HCT116 (cell line): ENCODE results near the gene GALNT18. TPM values are rescaled to one million over a fixed set of nuclear protein-coding genes. Genes with fewer than 3 reads are reported as not detected.

Experiments used
- ATAC-seq: fragments of 200-7000 bp; cut with Tn5 transposase; 2 replicates; pipeline ENCODE4 v1.9.1; 2020; ENCODE audit warnings: mild to moderate bottlenecking, moderate library complexity
- BruUV-seq: library from RNA; stranded (reverse); fragments of 400-500 nt; replicated peaks from 2 replicates; lab custom pipeline; 2021; lab: Mats Ljungman, UMichigan
- CTCF ChIA-PET: fragments of 300-600 bp; sonication (Branson Sonifier 250); formaldehyde crosslinking; loops from one replicate; lab custom pipeline; 2021; ENCODE audit warnings: antibody characterized with exemption; lab: Charles Lee
- POLR2A ChIA-PET: fragments of 300-600, 350-600 bp; sonication (Branson Sonifier 250); formaldehyde crosslinking; loops from one replicate; lab custom pipeline; 2021; ENCODE audit warnings: antibody characterized with exemption; lab: Charles Lee
- RAD21 ChIA-PET, 2 experiments: fragments of 300-600 bp; sonication (Branson Sonifier 250); formaldehyde crosslinking; loops; one replicate each; lab custom pipeline; 2023; ENCODE audit warnings: low total read pairs in 2 of 2; ENCODE audit not compliant: uncharacterized antibody in 2 of 2, unreplicated experiment in 2 of 2, low non-redundant PET in 1 of 2; lab: Charles Lee
- DNase-seq: peaks from one replicate; pipeline ENCODE4 v3.0.0-alpha.2; 2010; ENCODE audit warnings: low read depth, low spot score
- H2AFZ ChIP-seq: fragments of 200-600 bp; shearing (Covaris generic), sonication (generic); 2 replicates; pipeline ENCODE4 v1.6.1; 2017; ENCODE audit warnings: low read depth, mixed run types, mixed read lengths, antibody characterized with exemption, low read length; ENCODE audit not compliant: poor library complexity, severe bottlenecking
- H3K27ac ChIP-seq: 2 replicates; pipeline ENCODE4 v1.5.1; 2012; ENCODE audit warnings: low read depth, low read length
- H3K27me3 ChIP-seq: fragments of 200-600 bp; sonication (generic); 2 replicates; pipeline ENCODE4 v1.6.1; 2016; ENCODE audit warnings: mixed run types, low read length, mixed read lengths; ENCODE audit not compliant: insufficient read depth
- H3K36me3 ChIP-seq, 2 experiments: fragments of 200-500 bp in 1 of 2; fragments of 200-600 bp in 1 of 2; sonication (Bioruptor generic) in 1 of 2; sonication (generic) in 1 of 2; 2 replicates each; pipeline versions ENCODE4 v1.5.1 to v1.6.1; 2014 to 2016; ENCODE audit warnings: low read length in 2 of 2, inconsistent platforms in 1 of 2, mixed read lengths in 1 of 2, mixed run types in 1 of 2; ENCODE audit not compliant: insufficient read depth in 2 of 2, control insufficient read depth in 1 of 2
- H3K4me1 ChIP-seq, 2 experiments: fragments of 200-600 bp in 1 of 2; sonication (generic) in 1 of 2; 2 replicates each; pipeline versions ENCODE4 v1.5.1 to v1.6.1; 2012 to 2017; ENCODE audit warnings: low read length in 2 of 2, inconsistent platforms in 1 of 2, mild to moderate bottlenecking in 1 of 2, mixed read lengths in 1 of 2, mixed run types in 1 of 2, moderate library complexity in 1 of 2; ENCODE audit not compliant: insufficient read depth in 2 of 2, control insufficient read depth in 1 of 2
- H3K4me2 ChIP-seq: fragments of 200-600 bp; sonication (generic); 2 replicates; pipeline ENCODE4 v1.6.1; 2017; ENCODE audit warnings: mixed run types, low read length, mixed read lengths
- H3K4me3 ChIP-seq, 2 experiments: fragments of 200-600 bp in 1 of 2; sonication (generic) in 1 of 2; replicated peaks in 1 of 2; 2 replicates each; pipeline ENCODE4 v1.5.1; 2011 to 2016; ENCODE audit warnings: low read length in 2 of 2, control low read depth in 1 of 2, low read depth in 1 of 2, mild to moderate bottlenecking in 1 of 2, mixed read lengths in 1 of 2, mixed run types in 1 of 2
- H3K79me2 ChIP-seq: fragments of 200-600 bp; sonication (generic); 2 replicates; pipeline ENCODE4 v1.6.1; 2017; ENCODE audit warnings: mild to moderate bottlenecking, mixed run types, low read length, moderate library complexity, mixed read lengths; ENCODE audit not compliant: insufficient read depth
- H3K9ac ChIP-seq: fragments of 200-600 bp; sonication (generic); 2 replicates; pipeline ENCODE4 v1.6.1; 2016; ENCODE audit warnings: low read length, mixed read lengths
- H3K9me2 ChIP-seq: fragments of 200-600 bp; sonication (generic), shearing (Covaris generic); 2 replicates; pipeline ENCODE4 v1.6.1; 2017; ENCODE audit warnings: mixed run types, mild to moderate bottlenecking, moderate library complexity; ENCODE audit not compliant: insufficient read depth
- H3K9me3 ChIP-seq, 2 experiments: fragments of 200-500 bp in 1 of 2; fragments of 200-600 bp in 1 of 2; sonication (Bioruptor generic) in 1 of 2; sonication (generic) in 1 of 2; 2 replicates each; pipeline ENCODE4 v1.6.1; 2014 to 2017; ENCODE audit warnings: low read length in 2 of 2, mixed read lengths in 2 of 2, inconsistent platforms in 1 of 2, low read depth in 1 of 2, mild to moderate bottlenecking in 1 of 2, mixed run types in 1 of 2, moderate library complexity in 1 of 2; ENCODE audit not compliant: control insufficient read depth in 1 of 2, insufficient read depth in 1 of 2
- H4K20me1 ChIP-seq: fragments of 200-600 bp; sonication (generic), shearing (Covaris generic); 2 replicates; pipeline ENCODE4 v1.6.1; 2017; ENCODE audit warnings: mixed run types, mild to moderate bottlenecking, moderate library complexity; ENCODE audit not compliant: insufficient read depth
- CBX3 ChIP-seq: IDR thresholded peaks from 2 replicates; pipeline ENCODE4 v1.6.1; 2012; ENCODE audit warnings: low read depth
- ELF1 ChIP-seq: IDR thresholded peaks from 2 replicates; pipeline ENCODE4 v1.6.1; 2012; ENCODE audit warnings: low read depth, borderline replicate concordance
- EZH2phosphoT487 ChIP-seq: fragments of 200-600 bp; IDR thresholded peaks from 2 replicates; pipeline ENCODE4 v1.6.1; 2018; ENCODE audit warnings: antibody characterized with exemption, borderline replicate concordance
- JUND ChIP-seq: IDR thresholded peaks from 2 replicates; pipeline ENCODE4 v1.6.1; 2012
- POLR2A ChIP-seq: IDR thresholded peaks from 2 replicates; pipeline ENCODE4 v1.7.0; 2011; ENCODE audit warnings: borderline replicate concordance; ENCODE audit not compliant: insufficient read depth, insufficient read length; ENCODE audit errors: extremely low read depth
- RAD21 ChIP-seq: IDR thresholded peaks from 2 replicates; pipeline ENCODE4 v1.6.1; 2012; ENCODE audit warnings: low read depth, mild to moderate bottlenecking
- REST ChIP-seq: IDR thresholded peaks from 2 replicates; pipeline ENCODE4 v1.6.1; 2012; ENCODE audit warnings: low read depth
- SIN3A ChIP-seq: IDR thresholded peaks from 2 replicates; pipeline ENCODE4 v1.6.1; 2012; ENCODE audit warnings: low read depth
- SP1 ChIP-seq: IDR thresholded peaks from 2 replicates; pipeline ENCODE4 v1.6.1; 2012; ENCODE audit warnings: low read depth
- TCF7L2 ChIP-seq: IDR thresholded peaks from 2 replicates; pipeline ENCODE4 v1.7.0; 2011; ENCODE audit warnings: borderline replicate concordance, inconsistent platforms; ENCODE audit not compliant: insufficient read depth, insufficient read length; ENCODE audit errors: extremely low read depth
- intact Hi-C: fragments of 100-400 bp; cut with micrococcal nuclease; formaldehyde crosslinking; loops from 2 replicates; pipeline ENCODE4 v1.10.0; 2022
- total RNA-seq: library from RNA; stranded (reverse); gene quantifications from one replicate; pipeline ENCODE4 v1.2.1, GENCODE V29; 2021; ENCODE audit not compliant: unreplicated experiment
- TF ChIP-seq, protein P1 (sequence below): IDR thresholded peaks from 2 replicates; pipeline ENCODE4 v1.6.1; 2012

GALNT18 gene
- total RNA-seq, 1 experiment from 2014 or later: 19.9 TPM

DNA sequence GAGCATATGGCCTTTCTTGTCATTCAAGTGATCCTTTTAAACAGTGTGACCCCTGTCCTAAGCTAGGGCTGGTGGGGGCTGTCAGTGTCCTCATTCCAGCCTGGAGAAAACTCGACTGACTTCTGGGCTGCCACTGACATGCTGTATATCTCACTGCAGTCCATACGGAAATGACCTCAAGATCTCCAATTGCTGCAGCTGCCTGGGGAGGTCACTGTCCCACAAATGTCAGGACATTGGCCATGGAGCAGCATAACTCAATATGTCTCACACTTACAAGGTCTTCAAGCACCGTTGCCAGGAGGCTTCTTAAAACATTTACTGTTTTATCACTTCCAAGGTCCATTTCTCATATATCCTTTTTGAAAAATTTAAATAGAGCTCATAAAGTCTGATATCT lies 240.9 kb downstream of the GALNT18 start:
- H3K36me3 ChIP-seq: no peaks in the 10 kb centered on the region
- no peaks in the 10 kb centered on the region for H3K27me3 ChIP-seq
- intact Hi-C loops: no loop called here
- CTCF ChIA-PET: no interaction called here
- H3K9ac ChIP-seq: no peak overlapping the region
- TF ChIP-seq TCF7L2 (no peak), REST (no peak), SP1 (no peak), JUND (no peak), ELF1 (no peak), RAD21 (no peak), EZH2phosphoT487 (no peak), CBX3 (no peak), SIN3A (no peak), POLR2A (no peak)
- TF ChIP-seq, protein P1, sequence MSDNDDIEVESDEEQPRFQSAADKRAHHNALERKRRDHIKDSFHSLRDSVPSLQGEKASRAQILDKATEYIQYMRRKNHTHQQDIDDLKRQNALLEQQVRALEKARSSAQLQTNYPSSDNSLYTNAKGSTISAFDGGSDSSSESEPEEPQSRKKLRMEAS: no peak
- TF ChIP-seq, all 23 proteins: peak for 0
- ChIA-PET POLR2A (no interaction called here), RAD21 (no interaction called here)
- no peak overlapping the region for H3K4me3 ChIP-seq
- no peak overlapping the region for H3K27ac ChIP-seq
- H3K79me2 ChIP-seq: no peaks in the 10 kb centered on the region
- no peak for DNase-seq
- H2AFZ ChIP-seq: no peak overlapping the region
- H3K4me1 ChIP-seq: no peaks in the 10 kb centered on the region
- no peak for ATAC-seq
- no peaks in the 10 kb centered on the region for H3K9me2 ChIP-seq
- no TSS peak for BruUV-seq
- no peak overlapping the region for H3K4me2 ChIP-seq
- no peaks in the 10 kb centered on the region for H3K9me3 ChIP-seq
- no peaks in the 10 kb centered on the region for H4K20me1 ChIP-seq
